H1 (cell line): Measurements from ENCODE around the gene TBCA. TPM values are rescaled to one million over a fixed set of nuclear protein-coding genes. Genes with fewer than 3 reads are reported as not detected.

Experiments used
- CTCF ChIA-PET: fragments of 300-600 bp; sonication (Branson Sonifier 250); formaldehyde crosslinking; loops from one replicate; lab custom pipeline; 2021; ENCODE audit not compliant: partially characterized antibody; lab: Charles Lee
- POLR2A ChIA-PET: fragments of 300-600 bp; sonication (Branson Sonifier 250); formaldehyde crosslinking; loops from one replicate; lab custom pipeline; 2021; ENCODE audit warnings: inconsistent platforms; ENCODE audit not compliant: partially characterized antibody; lab: Charles Lee
- DNase-seq, 2 experiments: peaks; one replicate each; pipeline versions ENCODE4 v3.0.0 to v3.0.0-alpha.2; 2010 to 2022; ENCODE audit warnings: low spot score in 2 of 2, low read depth in 1 of 2, mixed read lengths in 1 of 2
- FAIRE-seq: peaks from 2 replicates; lab custom pipeline; 2011; peaks lifted over from hg19 to GRCh38; lab: Jason Lieb, UNC
- H2AFZ ChIP-seq: 2 replicates; pipeline ENCODE4 v1.8.1; 2012; ENCODE audit warnings: low read length, inconsistent platforms
- H2AK5ac ChIP-seq: 2 replicates; pipeline ENCODE4 v1.6.1; 2013; ENCODE audit warnings: low read depth, low read length
- H2BK120ac ChIP-seq: replicated peaks from 2 replicates; pipeline ENCODE3; 2013; ENCODE audit warnings: low read depth, low read length, inconsistent platforms
- H2BK12ac ChIP-seq: 2 replicates; pipeline ENCODE4 v1.6.1; 2013; ENCODE audit warnings: low read depth, low read length
- H2BK15ac ChIP-seq: 2 replicates; pipeline ENCODE4 v1.6.1; 2013; ENCODE audit warnings: low read length
- H2BK20ac ChIP-seq: 2 replicates; pipeline ENCODE4 v1.6.1; 2013; ENCODE audit warnings: low read length
- H2BK5ac ChIP-seq: 2 replicates; pipeline ENCODE4 v1.6.1; 2013; ENCODE audit warnings: low read depth, low read length
- H3K14ac ChIP-seq: 2 replicates; pipeline ENCODE4 v1.6.1; 2013; ENCODE audit warnings: inconsistent platforms; ENCODE audit not compliant: insufficient read length
- H3K18ac ChIP-seq: 2 replicates; pipeline ENCODE4 v1.6.1; 2013; ENCODE audit warnings: low read length; ENCODE audit errors: extremely low read depth
- H3K23ac ChIP-seq: 2 replicates; pipeline ENCODE4 v1.6.1; 2013; ENCODE audit warnings: inconsistent platforms; ENCODE audit not compliant: insufficient read length
- H3K23me2 ChIP-seq: 2 replicates; pipeline ENCODE4 v1.6.1; 2013; ENCODE audit warnings: low read depth, low read length
- H3K27ac ChIP-seq: 2 replicates; pipeline ENCODE4 v1.6.1; 2011; ENCODE audit warnings: low read depth, low read length, inconsistent platforms
- H3K27me3 ChIP-seq, 4 experiments: replicated peaks in 1 of 4; 1 replicate in 1 of 4; 2 replicates in 3 of 4; pipeline versions ENCODE4 v1.6.1 to v1.8.1; 2011 to 2013; ENCODE audit warnings: low read length in 3 of 4, mild to moderate bottlenecking in 3 of 4, inconsistent platforms in 2 of 4, mixed read lengths in 2 of 4, moderate library complexity in 1 of 4; ENCODE audit not compliant: control insufficient read depth in 3 of 4, insufficient read depth in 3 of 4; ENCODE audit errors: extremely low read depth in 1 of 4
- H3K36me3 ChIP-seq, 4 experiments: 2 replicates each; pipeline versions ENCODE4 v1.6.1 to v1.8.1; 2011 to 2013; ENCODE audit warnings: mild to moderate bottlenecking in 4 of 4, low read length in 3 of 4, moderate library complexity in 2 of 4, control low read depth in 1 of 4, inconsistent platforms in 1 of 4; ENCODE audit not compliant: insufficient read depth in 4 of 4, control insufficient read depth in 2 of 4
- H3K4ac ChIP-seq: replicated peaks from 2 replicates; pipeline ENCODE3; 2013; ENCODE audit warnings: low read length, low read depth, mixed read lengths, inconsistent platforms; ENCODE audit not compliant: insufficient read length
- H3K4me1 ChIP-seq, 4 experiments: replicated peaks in 1 of 4; 1 replicate in 1 of 4; 2 replicates in 3 of 4; pipeline versions ENCODE4 v1.6.1 to v1.8.1; 2011 to 2013; ENCODE audit warnings: low read length in 3 of 4, inconsistent platforms in 2 of 4, mixed read lengths in 1 of 4; ENCODE audit not compliant: insufficient read depth in 4 of 4, control insufficient read depth in 3 of 4
- H3K4me2 ChIP-seq, 2 experiments: 2 replicates each; pipeline versions ENCODE4 v1.6.1 to v1.8.1; 2011 to 2013; ENCODE audit warnings: low read depth in 2 of 2, low read length in 2 of 2, control low read depth in 1 of 2, inconsistent platforms in 1 of 2, mild to moderate bottlenecking in 1 of 2; ENCODE audit not compliant: insufficient read depth in 1 of 2
- H3K4me3 ChIP-seq, 4 experiments: fragments of 200-600, 300-600 bp in 1 of 4; sonication (generic), shearing (Covaris generic), sonication (Bioruptor Twin) in 1 of 4; 2 replicates each; pipeline versions ENCODE4 v1.5.1 to v1.8.1; 2011 to 2016; ENCODE audit warnings: low read length in 4 of 4, low read depth in 3 of 4, control low read depth in 2 of 4, inconsistent platforms in 2 of 4, mild to moderate bottlenecking in 2 of 4, mixed read lengths in 1 of 4, moderate library complexity in 1 of 4; ENCODE audit not compliant: insufficient read depth in 2 of 4; ENCODE audit errors: extremely low read depth in 1 of 4
- H3K56ac ChIP-seq: replicated peaks from 2 replicates; pipeline ENCODE3; 2013; ENCODE audit warnings: low read depth, mild to moderate bottlenecking, mixed read lengths, low read length, inconsistent platforms; ENCODE audit not compliant: insufficient read length
- H3K79me1 ChIP-seq: 2 replicates; pipeline ENCODE4 v1.6.1; 2013; ENCODE audit warnings: low read depth, low read length, control low read depth
- H3K79me2 ChIP-seq, 2 experiments: 2 replicates each; pipeline versions ENCODE4 v1.6.1 to v1.8.1; 2012 to 2013; ENCODE audit warnings: low read length in 2 of 2, mild to moderate bottlenecking in 2 of 2, inconsistent platforms in 1 of 2; ENCODE audit not compliant: insufficient read depth in 2 of 2, control insufficient read depth in 1 of 2
- H3K9ac ChIP-seq, 4 experiments: replicated peaks in 1 of 4; 1 replicate in 1 of 4; 2 replicates in 3 of 4; pipeline versions ENCODE4 v1.6.1 to v1.8.1; 2011 to 2013; ENCODE audit warnings: low read depth in 3 of 4, low read length in 3 of 4, control low read depth in 2 of 4, mild to moderate bottlenecking in 2 of 4, moderate library complexity in 2 of 4, inconsistent platforms in 1 of 4; ENCODE audit errors: extremely low read depth in 1 of 4
- H3K9me3 ChIP-seq, 2 experiments: 2 replicates each; pipeline versions ENCODE4 v1.6.1 to v1.8.1; 2012 to 2013; ENCODE audit warnings: mild to moderate bottlenecking in 2 of 2, moderate library complexity in 2 of 2, control low read depth in 1 of 2, inconsistent platforms in 1 of 2, low read depth in 1 of 2, low read length in 1 of 2, mixed read lengths in 1 of 2; ENCODE audit not compliant: insufficient read depth in 2 of 2
- H4K20me1 ChIP-seq, 2 experiments: replicated peaks in 1 of 2; 2 replicates each; pipeline versions ENCODE3 to v1.8.1; 2011 to 2013; ENCODE audit warnings: inconsistent platforms in 2 of 2, low read length in 2 of 2, mild to moderate bottlenecking in 1 of 2; ENCODE audit not compliant: insufficient read depth in 2 of 2, control insufficient read depth in 1 of 2
- H4K5ac ChIP-seq: 2 replicates; pipeline ENCODE4 v1.6.1; 2013; ENCODE audit warnings: low read length, low read depth, mixed read lengths, inconsistent platforms; ENCODE audit not compliant: insufficient read length
- H4K8ac ChIP-seq: 2 replicates; pipeline ENCODE4 v1.8.0; 2013; ENCODE audit warnings: mild to moderate bottlenecking, moderate library complexity, low read length, inconsistent platforms; ENCODE audit not compliant: insufficient read depth; ENCODE audit errors: extremely low read depth
- H4K91ac ChIP-seq: replicated peaks from 2 replicates; pipeline ENCODE3; 2013; ENCODE audit warnings: low read length, mixed read lengths, inconsistent platforms; ENCODE audit not compliant: insufficient read length
- BACH1 ChIP-seq: IDR thresholded peaks from 2 replicates; pipeline ENCODE4 v1.6.1; 2012; ENCODE audit warnings: low read length, improper control_type of control experiment
- FOSL1 ChIP-seq: IDR thresholded peaks from 2 replicates; pipeline ENCODE4 v1.6.1; 2011; ENCODE audit warnings: mild to moderate bottlenecking, low read depth, low read length, moderate library complexity; ENCODE audit not compliant: insufficient read depth
- GTF2F1 ChIP-seq: IDR thresholded peaks from 2 replicates; pipeline ENCODE4 v1.6.1; 2012; ENCODE audit warnings: low read depth, low read length, improper control_type of control experiment, borderline replicate concordance
- JUND ChIP-seq: IDR thresholded peaks from 2 replicates; pipeline ENCODE4 v1.6.1; 2011; ENCODE audit warnings: mild to moderate bottlenecking, improper control_type of control experiment, low read length
- MAFK ChIP-seq: IDR thresholded peaks from 2 replicates; pipeline ENCODE4 v1.6.1; 2012; ENCODE audit warnings: low read depth, mild to moderate bottlenecking, improper control_type of control experiment, low read length
- POLR2AphosphoS5 ChIP-seq: IDR thresholded peaks from 2 replicates; pipeline ENCODE4 v1.6.1; 2011; ENCODE audit warnings: low read depth, low read length
- RFX5 ChIP-seq: IDR thresholded peaks from 2 replicates; pipeline ENCODE4 v1.6.1; 2011; ENCODE audit warnings: low read depth, low read length, improper control_type of control experiment, borderline replicate concordance
- RXRA ChIP-seq: IDR thresholded peaks from 2 replicates; pipeline ENCODE4 v1.6.1; 2011; ENCODE audit warnings: low read depth, mild to moderate bottlenecking, low read length, moderate library complexity; ENCODE audit not compliant: insufficient read depth
- SP2 ChIP-seq: IDR thresholded peaks from 2 replicates; pipeline ENCODE4 v1.6.1; 2012; ENCODE audit warnings: mild to moderate bottlenecking, low read length, inconsistent platforms
- TBP ChIP-seq: IDR thresholded peaks from 2 replicates; pipeline ENCODE4 v1.6.1; 2011; ENCODE audit warnings: low read depth, low read length, improper control_type of control experiment
- WGBS, 2 experiments: shearing (Covaris generic) in 1 of 2; methylation state at CpG; one replicate each; pipeline versions ENCODE4 v1.1.6 to v1.1.7; 2013 to 2015; ENCODE audit warnings: low lambda C conversion rate in 2 of 2, mixed read lengths in 2 of 2, inconsistent platforms in 1 of 2, low coverage in 1 of 2, missing lambda C conversion rate in 1 of 2; ENCODE audit not compliant: insufficient replicate concordance in 2 of 2, insufficient coverage in 1 of 2, insufficient read length in 1 of 2; ENCODE audit errors: extremely low coverage in 1 of 2, missing lambda C conversion rate in 1 of 2; 5-methylcytosine and 5-hydroxymethylcytosine counted together
- polyA plus RNA-seq, 7 experiments: library from polyadenylated mRNA; depleted of rRNA in 3 of 7; stranded (reverse) in 5 of 7; unstranded in 2 of 7; fragments of >200 nt in 5 of 7; fragments of 200-250 nt in 2 of 7; gene quantifications; 1 replicate in 5 of 7; 2 replicates in 1 of 7; 4 replicates in 1 of 7; pipeline versions ENCODE4 v1.2.1 to v1.2.3, GENCODE V29; 2011 to 2013; ENCODE audit warnings: missing spikeins in 2 of 7, mixed read lengths in 2 of 7
- total RNA-seq: library from RNA; stranded (reverse); fragmentation: NEBNext Ultra II Directional; extraction: Animal tissue kit (Norgen Biotek cat#: 25700); gene quantifications from 2 replicates; pipeline ENCODE4 v1.2.1, GENCODE V29; 2021

The TBCA gene
- total and polyA plus RNA-seq, 2 of the 8 experiments (the other 6 are each of a cell fraction or from before 2014, with no cell fraction given): 55.7 to 320 TPM

- Histone ChIP-seq H2BK12ac (no peak overlapping the region), H3K4me1 (no peaks in the 10 kb centered on the region), H3K4ac (no peak overlapping the region), H3K18ac (no peak overlapping the region), H2BK15ac (no peak overlapping the region), H4K8ac (no peak overlapping the region), H3K56ac (no peak overlapping the region), H2AFZ (no peak overlapping the region), H4K20me1 (peaks cover 0 to under 1% of the 10 kb centered on the region in 2 experiments), H3K4me2 (no peak overlapping the region), H4K5ac (no peak overlapping the region), H3K36me3 (no peaks in the 10 kb centered on the region), H3K27ac (no peak overlapping the region), H3K23me2 (no peaks in the 10 kb centered on the region; the same call in 1 of the 2 replicates), H3K23ac (no peak overlapping the region), H3K9me3 (no peaks in the 10 kb centered on the region), H3K14ac (no peak overlapping the region), H2AK5ac (no peak overlapping the region), H3K4me3 (no peak overlapping the region), H3K79me1 (no peaks in the 10 kb centered on the region), H3K79me2 (no peaks in the 10 kb centered on the region), H2BK120ac (no peak overlapping the region), H3K9ac (no peak overlapping the region), H2BK20ac (no peak overlapping the region), H2BK5ac (no peak overlapping the region), H4K91ac (no peak overlapping the region), H3K27me3 (peaks cover 11 to 33% (median 28%) of the 10 kb centered on the region in 4 experiments)
- no peak for DNase-seq
- FAIRE-seq: no peak
- ChIA-PET CTCF (interaction anchor here (0.7 to 1.6 kb wide), 3 partner anchors 8 to 59 kb away, joined by 3 to 5 read pairs (median 3); no protein-coding TSS in a partner anchor), POLR2A (no interaction called here)
- no peak for TF ChIP-seq BACH1
- no peak for TF ChIP-seq RFX5
- no peak for TF ChIP-seq SP2
- TF ChIP-seq MAFK: no peak
- no peak for TF ChIP-seq JUND
- no peak for TF ChIP-seq TBP
- no peak for TF ChIP-seq RXRA
- TF ChIP-seq FOSL1: no peak
- no peak for TF ChIP-seq POLR2AphosphoS5
- TF ChIP-seq GTF2F1: no peak
- WGBS, 2 experiments: 66% methylated on average over 2 of the region's 2 CpGs; no CpG with 5 or more reads in 1 of the 2 experiments
Measured at GRCh38 chr5:77651343-77651742, 124.8 kb downstream of the TBCA start.
